Omental fat pad (tissue), 4 donors: Measurements from ENCODE around the gene GPR55. TPM values are rescaled to one million over a fixed set of nuclear protein-coding genes. Genes with fewer than 3 reads are reported as not detected.
"Not testable (repeated sequence)": the region's sequence is repeated elsewhere in the genome, so short reads cannot be mapped to it uniquely, and the experiment has no call there.

ENCODE experiments used
- ATAC-seq: fragments of 150-250 bp; one replicate; pipeline ENCODE4 v1.9.1; 2016; ENCODE audit warnings: mild to moderate bottlenecking, moderate library complexity; ENCODE audit not compliant: low FRiP score
- DNase-seq: peaks from one replicate; pipeline ENCODE4 v3.0.0-alpha.2; 2019; ENCODE audit warnings: low spot score
- CTCF ChIP-seq, 3 donors: fragments of 450-650 bp; IDR thresholded peaks; one replicate each; pipeline ENCODE4 v1.5.1; 2016 to 2017; ENCODE audit warnings: antibody characterized with exemption in 3 of 3, mild to moderate bottlenecking in 3 of 3, moderate library complexity in 2 of 3
- total RNA-seq, 4 donors: library from RNA; depleted of rRNA; stranded (reverse); fragments of >200 nt; gene quantifications; one replicate each; pipeline ENCODE4 v1.1.0, GENCODE V29; 2016

GPR55 gene
- total RNA-seq, result under 1 TPM in 2 of 4 donors, not detected in 2; 0.12 to 0.19 TPM

GRCh38 chr2:230924470-230925341 lies at the start of gene GPR55:
Gene GPR55 (minus strand): TSS chr2:230925242. CDS start chr2:230910962, 14,280 bp downstream.
- DNase-seq, result peak; percentile 13
- ATAC-seq, result no peak
- no peak for TF ChIP-seq CTCF (IDR thresholded peaks at IDR 0.05)

GRCh38 chr2:230974096-230974913 lies 49.3 kb upstream of the GPR55 start:
- no peak for TF ChIP-seq CTCF (IDR thresholded peaks at IDR 0.05)
- ATAC-seq (no peak), DNase-seq (no peak)

- ATAC-seq (no peak), DNase-seq (no peak)
- TF ChIP-seq CTCF (IDR thresholded peaks at IDR 0.05), result no peak
These were observed 47.0 kb upstream of the GPR55 start for GRCh38 chr2:230972046-230972445.

- TF ChIP-seq CTCF (IDR thresholded peaks at IDR 0.05), result no peak
These were observed 44.6 kb upstream of the GPR55 start for GRCh38 chr2:230969659-230970015.

GRCh38 chr2:230968921-230969658 lies 44.0 kb upstream of the GPR55 start:
- no peak for TF ChIP-seq CTCF (IDR thresholded peaks at IDR 0.05)
- no peak for ATAC-seq
- no peak for DNase-seq

More at GRCh38 chr2:230969659-230970015, 44.6 kb upstream of the GPR55 start:
- ATAC-seq, result no peak
- no peak for DNase-seq

GRCh38 chr2:230968314-230968713 lies 43.3 kb upstream of the GPR55 start:
- DNase-seq, ATAC-seq: not testable (repeated sequence)

GRCh38 chr2:230967113-230967512 lies 42.1 kb upstream of the GPR55 start:
- ATAC-seq, result no peak

More at GRCh38 chr2:230967113-230967512, 42.1 kb upstream of the GPR55 start:
- no peak for DNase-seq
- TF ChIP-seq CTCF (IDR thresholded peaks at IDR 0.05), result no peak
